ENCODE results near the gene FRMD3.

- TF ChIP-seq CTCF (IDR thresholded peaks at IDR 0.05), result peak; percentile 53 to 81 (median 68)
- TF ChIP-seq POLR2A (IDR thresholded peaks at IDR 0.05), result no peak
Observed at GRCh38 chr9:83583151-83584014, 45.2 kb upstream of the FRMD3 start.

All from body of pancreas (tissue), 4 donors.